Stimulated activated CD8-positive, alpha-beta memory T cell treated with anti-CD3 and anti-CD28 coated beads, Interleukin-15, amount 100 ng/mL, for 24 hours (primary cell): ENCODE measurements around the gene IL16.
"Not testable (repeated sequence)": the region's sequence is repeated elsewhere in the genome, so short reads cannot be mapped to it uniquely, and the experiment has no call there.

ENCODE experiments used
- DNase-seq: peaks from one replicate; pipeline ENCODE4 v3.0.0-alpha.2; 2020; ENCODE audit warnings: low read depth

IL16 gene

GRCh38 chr15:81207987-81208386 is 11.3 kb downstream of the IL16 start:
- DNase-seq, result not testable (repeated sequence)

- DNase-seq, result no peak
These were observed 13.0 kb downstream of the IL16 start for GRCh38 chr15:81209635-81210034.

- DNase-seq, result no peak
These were observed 14.7 kb downstream of the IL16 start for GRCh38 chr15:81211376-81211775.

GRCh38 chr15:81213982-81214381 is 17.3 kb downstream of the IL16 start:
- DNase-seq, result no peak

GRCh38 chr15:81215531-81215930 is 18.9 kb downstream of the IL16 start:
- DNase-seq, result no peak

- DNase-seq, result no peak
These were observed 19.3 kb downstream of the IL16 start for GRCh38 chr15:81215983-81216382.

GRCh38 chr15:81216422-81216821 is 19.7 kb downstream of the IL16 start:
- no peak for DNase-seq

GRCh38 chr15:81221449-81221848 is 24.8 kb downstream of the IL16 start:
- no peak for DNase-seq

GRCh38 chr15:81222007-81222406 is 25.3 kb downstream of the IL16 start:
- DNase-seq, result no peak

GRCh38 chr15:81223346-81223971 is 26.8 kb downstream of the IL16 start:
- no peak for DNase-seq

- no peak for DNase-seq
These were observed 27.6 kb downstream of the IL16 start for GRCh38 chr15:81224232-81224631.

GRCh38 chr15:81225161-81225671 is 28.5 kb downstream of the IL16 start:
- no peak for DNase-seq

GRCh38 chr15:81227716-81228115 is 31.0 kb downstream of the IL16 start:
- no peak for DNase-seq

- no peak for DNase-seq
These were observed 32.9 kb downstream of the IL16 start for GRCh38 chr15:81229586-81229985.

GRCh38 chr15:81235276-81236123 is 38.8 kb downstream of the IL16 start:
- DNase-seq, result no peak

- DNase-seq, result no peak
These were observed 42.5 kb downstream of the IL16 start for GRCh38 chr15:81239190-81239589.

GRCh38 chr15:81242778-81243177 is 46.1 kb downstream of the IL16 start:
- DNase-seq, result no peak

GRCh38 chr15:81244306-81244705 is 47.6 kb downstream of the IL16 start:
- DNase-seq, result no peak

- no peak for DNase-seq
These were observed 57.2 kb downstream of the IL16 start for GRCh38 chr15:81253846-81254245.

GRCh38 chr15:81254277-81254915 is 57.7 kb downstream of the IL16 start:
- no peak for DNase-seq

GRCh38 chr15:81254916-81255290 is 58.2 kb downstream of the IL16 start:
- no peak for DNase-seq

- DNase-seq, result no peak
These were observed 58.8 kb downstream of the IL16 start for GRCh38 chr15:81255315-81255957.

- DNase-seq, result no peak
These were observed 59.3 kb downstream of the IL16 start for GRCh38 chr15:81255958-81256320.
